GM19395 (cell line): Measurements from ENCODE around the gene GIMAP6.
"Not testable (repeated sequence)": the region's sequence is repeated elsewhere in the genome, so short reads cannot be mapped to it uniquely, and the experiment has no call there.

Experiments used
- ATAC-seq: cut with Tn5 transposase; IDR thresholded peaks from one replicate; pipeline ENCODE4 v1.9.1; 2021; ENCODE audit warnings: mild to moderate bottlenecking, moderate library complexity; ENCODE audit not compliant: unreplicated experiment

The GIMAP6 gene

GRCh38 chr7:150648353-150649079 lies 16.3 kb upstream of the GIMAP6 start:
- no peak for ATAC-seq

GRCh38 chr7:150645259-150646020 lies 13.3 kb upstream of the GIMAP6 start:
- no peak for ATAC-seq

GRCh38 chr7:150642926-150643325 lies 10.7 kb upstream of the GIMAP6 start:
- no peak for ATAC-seq

- no peak for ATAC-seq
Observed at GRCh38 chr7:150641854-150642253, 9.7 kb upstream of the GIMAP6 start.

GRCh38 chr7:150633926-150634325 lies 1.7 kb upstream of the GIMAP6 start:
- ATAC-seq, result no peak

- ATAC-seq, result peak; percentile 52
Observed at GRCh38 chr7:150631084-150631826, 930 bp downstream of the GIMAP6 start.

GRCh38 chr7:150629347-150629746 lies 2.8 kb downstream of the GIMAP6 start:
- ATAC-seq, result no peak

- no peak for ATAC-seq
Observed at GRCh38 chr7:150627959-150628358, 4.2 kb downstream of the GIMAP6 start.

- ATAC-seq, result no peak
Observed at GRCh38 chr7:150626696-150627095, 5.5 kb downstream of the GIMAP6 start.

- ATAC-seq, result peak; percentile 49
Observed at GRCh38 chr7:150621376-150621775, 10.8 kb downstream of the GIMAP6 start.

- peak; percentile 76 for ATAC-seq
Observed at GRCh38 chr7:150620617-150621371, 11.4 kb downstream of the GIMAP6 start.

- ATAC-seq, result no peak
Observed at GRCh38 chr7:150620061-150620460, 12.1 kb downstream of the GIMAP6 start.

GRCh38 chr7:150615221-150615755 lies 16.9 kb downstream of the GIMAP6 start:
- ATAC-seq, result not testable (repeated sequence)

- ATAC-seq, result not testable (repeated sequence)
Observed at GRCh38 chr7:150614426-150614825, 17.8 kb downstream of the GIMAP6 start.

- no peak for ATAC-seq
Observed at GRCh38 chr7:150613880-150614279, 18.3 kb downstream of the GIMAP6 start.

GRCh38 chr7:150612925-150613324 lies 19.3 kb downstream of the GIMAP6 start:
- ATAC-seq, result no peak

- no peak for ATAC-seq
Observed at GRCh38 chr7:150610233-150610632, 22.0 kb downstream of the GIMAP6 start.

GRCh38 chr7:150603600-150603999 lies 28.6 kb downstream of the GIMAP6 start:
- not testable (repeated sequence) for ATAC-seq

GRCh38 chr7:150595361-150595760 lies 36.8 kb downstream of the GIMAP6 start:
- ATAC-seq, result no peak

GRCh38 chr7:150594805-150595204 lies 37.4 kb downstream of the GIMAP6 start:
- ATAC-seq, result no peak

- ATAC-seq, result no peak
Observed at GRCh38 chr7:150587551-150587950, 44.6 kb downstream of the GIMAP6 start.
